Liver (tissue), 9 donors: ENCODE data around the gene SMPD4. TPM values are rescaled to one million over a fixed set of nuclear protein-coding genes. Genes with fewer than 3 reads are reported as not detected.
"Not testable (repeated sequence)": the region's sequence is repeated elsewhere in the genome, so short reads cannot be mapped to it uniquely, and the experiment has no call there.

Experiments used
- DNase-seq: peaks from one replicate; pipeline ENCODE4 v3.0.0-alpha.2; 2017; ENCODE audit warnings: low spot score
- H3K27ac ChIP-seq, 2 donors: one replicate each; pipeline ENCODE4 v1.7.0; 2013; ENCODE audit warnings: inconsistent platforms in 2 of 2, low read length in 2 of 2, control low read depth in 1 of 2, low read depth in 1 of 2, mild to moderate bottlenecking in 1 of 2
- H3K27me3 ChIP-seq, 4 donors: one replicate each; pipeline versions ENCODE4 v1.6.1 to v1.7.0; 2013; ENCODE audit warnings: low read length in 3 of 4, inconsistent platforms in 1 of 4, mild to moderate bottlenecking in 1 of 4, moderate library complexity in 1 of 4; ENCODE audit not compliant: control insufficient read depth in 4 of 4, insufficient read depth in 4 of 4
- H3K36me3 ChIP-seq, 4 donors: one replicate each; pipeline versions ENCODE4 v1.6.1 to v1.7.0; 2013; ENCODE audit warnings: low read length in 3 of 4, mild to moderate bottlenecking in 3 of 4, low read depth in 1 of 4, moderate library complexity in 1 of 4; ENCODE audit not compliant: control insufficient read depth in 4 of 4, insufficient read depth in 3 of 4
- H3K4me1 ChIP-seq, 4 donors: one replicate each; pipeline versions ENCODE4 v1.6.1 to v1.7.0; 2013; ENCODE audit warnings: low read length in 3 of 4, mild to moderate bottlenecking in 3 of 4, moderate library complexity in 1 of 4; ENCODE audit not compliant: control insufficient read depth in 4 of 4, insufficient read depth in 4 of 4
- H3K4me3 ChIP-seq, 3 donors: one replicate each; pipeline versions ENCODE4 v1.6.1 to v1.7.0; 2013; ENCODE audit warnings: low read length in 3 of 3, control low read depth in 1 of 3, low read depth in 1 of 3, mild to moderate bottlenecking in 1 of 3
- H3K9ac ChIP-seq, 2 donors: one replicate each; pipeline ENCODE4 v1.7.0; 2013; ENCODE audit warnings: low read length in 2 of 2, mild to moderate bottlenecking in 2 of 2, moderate library complexity in 2 of 2, control low read depth in 1 of 2, low read depth in 1 of 2
- H3K9me3 ChIP-seq, 4 donors: one replicate each; pipeline versions ENCODE4 v1.6.1 to v1.7.0; 2013; ENCODE audit warnings: low read length in 3 of 4; ENCODE audit not compliant: control insufficient read depth in 4 of 4
- EGR1 ChIP-seq, 2 donors: IDR thresholded peaks; 2 replicates each; pipeline ENCODE4 v1.6.1; 2016 to 2018; ENCODE audit warnings: antibody characterized with exemption in 2 of 2, low read depth in 2 of 2
- GABPA ChIP-seq, 2 donors: IDR thresholded peaks in 1 of 2; conservative IDR thresholded peaks in 1 of 2; 2 replicates each; pipeline ENCODE4 v1.6.1; 2016; ENCODE audit warnings: antibody characterized with exemption in 2 of 2, mild to moderate bottlenecking in 1 of 2, moderate library complexity in 1 of 2
- HNF4A ChIP-seq, 2 donors: conservative IDR thresholded peaks; 2 replicates each; pipeline ENCODE4 v1.6.1; 2016; ENCODE audit warnings: antibody characterized with exemption in 2 of 2, mild to moderate bottlenecking in 2 of 2
- HNF4G ChIP-seq: IDR thresholded peaks from 2 replicates; pipeline ENCODE4 v1.6.1; 2016; ENCODE audit warnings: antibody characterized with exemption
- ZBTB33 ChIP-seq: IDR thresholded peaks from 2 replicates; pipeline ENCODE4 v1.6.1; 2016; ENCODE audit warnings: antibody characterized with exemption
- WGBS: extraction: QIAGEN DNeasy Blood & Tissue Kit; methylation state at CpG from one replicate; pipeline ENCODE4 v1.1.7; 2013; 5-methylcytosine and 5-hydroxymethylcytosine counted together
- polyA plus RNA-seq, 2 donors: library from polyadenylated mRNA; stranded (reverse) in 1 of 2; unstranded in 1 of 2; fragments of 200-250 nt in 1 of 2; fragments of >200 nt in 1 of 2; fragmentation: Nextera tagmentation in 1 of 2; extraction: Ambion mirVana in 1 of 2; gene quantifications; one replicate each; pipeline versions ENCODE4 v1.2.1 to v1.2.3, GENCODE V29; 2013 to 2015
- total RNA-seq, 2 donors: library from RNA; depleted of rRNA; stranded (reverse); fragments of >200 nt; gene quantifications; one replicate each; pipeline ENCODE4 v1.2.3, GENCODE V29; 2014
- donor health status: healthy.
- donor health status: healthy.
- donor health status: healthy.
- donor health status: healthy.
- donor health status: healthy.

The SMPD4 gene
- total and polyA plus RNA-seq, 4 donors: 9.9 to 22.3 (median 17.7) TPM

DNA sequence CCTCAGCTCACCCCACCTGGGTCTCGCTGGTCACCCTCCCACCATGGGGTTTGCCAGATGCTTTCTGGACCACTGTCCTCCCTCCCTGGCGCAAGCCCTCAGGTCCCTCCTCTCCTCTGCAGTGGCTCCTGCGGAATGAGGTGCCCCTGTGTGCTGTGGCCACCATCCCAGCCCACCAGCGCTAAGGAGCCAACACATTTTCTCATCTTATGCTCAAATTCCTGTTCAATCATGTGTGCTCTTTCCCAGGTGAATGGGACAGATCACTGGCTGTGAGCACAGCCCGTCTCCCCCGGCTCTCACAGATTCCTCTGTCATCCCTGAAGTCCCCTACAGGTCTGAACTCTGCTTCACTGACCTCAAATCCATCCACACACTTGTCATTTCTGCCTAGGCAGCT, 21.3 kb downstream of the SMPD4 start:
- no peak overlapping the region for H3K9ac ChIP-seq
- no peak overlapping the region for H3K27ac ChIP-seq
- DNase-seq: no peak
- H3K36me3 ChIP-seq: peaks cover 2 to 24% (median 9%) of the 10 kb centered on the region in 4 donors
- no peaks in the 10 kb centered on the region for H3K4me1 ChIP-seq
- H3K4me3 ChIP-seq: no peak overlapping the region
- no peaks in the 10 kb centered on the region for H3K27me3 ChIP-seq
- no peaks in the 10 kb centered on the region for H3K9me3 ChIP-seq
- no peak for TF ChIP-seq HNF4A (conservative IDR thresholded peaks at IDR 0.05)
- 97% methylated on average over 6 of the region's 6 CpGs for WGBS

- not testable (repeated sequence) for H3K4me3 ChIP-seq, H3K9ac ChIP-seq, H3K9me3 ChIP-seq, DNase-seq, H3K27ac ChIP-seq, H3K27me3 ChIP-seq, H3K4me1 ChIP-seq
- 96% methylated on average over 4 of the region's 4 CpGs for WGBS
- peaks cover 5 to 22% (median 7%) of the 10 kb centered on the region in 4 donors for H3K36me3 ChIP-seq
These were observed 22.0 kb downstream of the SMPD4 start for GRCh38 chr2:130159376-130159775.

- 91% methylated on average over 9 of the region's 9 CpGs for WGBS
- TF ChIP-seq ZBTB33: no peak
- no peak for TF ChIP-seq EGR1 (IDR thresholded peaks at IDR 0.05; ENCODE audit: low read depth in 2 of 2)
- no peak for TF ChIP-seq HNF4G
- no peak for TF ChIP-seq HNF4A (conservative IDR thresholded peaks at IDR 0.05)
- TF ChIP-seq GABPA (IDR thresholded peaks at IDR 0.05 in 1 of 2, conservative IDR thresholded peaks at IDR 0.05 in 1 of 2): no peak
- no peak for DNase-seq
- Histone ChIP-seq H3K27me3 (no peaks in the 10 kb centered on the region), H3K36me3 (peaks cover 2 to 20% (median 6%) of the 10 kb centered on the region in 4 donors), H3K9me3 (no peaks in the 10 kb centered on the region), H3K4me1 (no peaks in the 10 kb centered on the region), H3K4me3 (no peak overlapping the region), H3K27ac (no peak overlapping the region), H3K9ac (no peak overlapping the region)
These were observed 22.8 kb downstream of the SMPD4 start for GRCh38 chr2:130158631-130159030.

- peaks cover 0 to 22% (median 9%) of the 10 kb centered on the region in 4 donors for H3K36me3 ChIP-seq
- 83% methylated on average over 13 of the region's 13 CpGs for WGBS
- not testable (repeated sequence) for H3K9me3 ChIP-seq
These were observed 23.4 kb downstream of the SMPD4 start for GRCh38 chr2:130157825-130158514.

DNA sequence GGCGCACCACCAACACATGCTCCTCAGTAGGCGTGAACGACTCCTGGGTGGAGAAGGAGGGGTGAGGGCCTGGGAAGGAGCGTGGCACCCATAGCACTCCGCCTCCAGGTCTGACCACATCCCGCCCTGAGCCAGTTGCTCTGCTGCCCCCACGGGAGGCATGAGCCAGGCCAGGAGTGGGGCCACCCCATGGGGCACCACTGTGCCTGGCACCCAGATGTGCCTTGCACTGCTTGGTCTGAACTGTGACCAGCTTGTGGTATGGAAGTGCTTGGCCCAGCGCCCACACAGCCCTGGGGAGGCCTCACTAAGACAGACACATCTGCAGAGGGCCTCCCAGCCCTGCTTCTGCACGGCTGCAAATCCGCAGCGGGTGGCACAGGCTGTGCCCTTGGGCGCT, 24.0 kb downstream of the SMPD4 start:
- 92% methylated on average over 11 of the region's 12 CpGs for WGBS
- H3K27ac ChIP-seq, H3K27me3 ChIP-seq, H3K4me3 ChIP-seq, DNase-seq, H3K4me1 ChIP-seq, H3K9ac ChIP-seq, H3K9me3 ChIP-seq: not testable (repeated sequence)
- H3K36me3 ChIP-seq: peaks cover 1 to 24% (median 11%) of the 10 kb centered on the region in 4 donors

More at GRCh38 chr2:130157825-130158514, 23.4 kb downstream of the SMPD4 start:
- DNase-seq, H3K27me3 ChIP-seq, H3K9ac ChIP-seq, H3K4me1 ChIP-seq, H3K27ac ChIP-seq, H3K4me3 ChIP-seq: not testable (repeated sequence)
